K562 (cell line): ENCODE measurements around the gene FAM177B. TPM values are rescaled to one million over a fixed set of nuclear protein-coding genes. Genes with fewer than 3 reads are reported as not detected.

Source experiments
- ATF7 ChIP-seq: fragments of 450-650 bp; IDR thresholded peaks from 2 replicates; pipeline ENCODE4 v1.7.1; 2014; ENCODE audit warnings: mild to moderate bottlenecking, moderate library complexity
- EGR1 ChIP-seq: fragments of 450-650 bp; conservative IDR thresholded peaks from 2 replicates; pipeline ENCODE4 v1.6.1; 2017; ENCODE audit warnings: mild to moderate bottlenecking
- ETV6 ChIP-seq, 3 experiments: fragments of 150-350 bp in 1 of 3; sonication (generic) in 1 of 3; formaldehyde crosslinking in 1 of 3; IDR thresholded peaks; 2 replicates each; pipeline versions ENCODE4 v1.6.1 to v1.8.0; 2014 to 2022; ENCODE audit warnings: borderline replicate concordance in 2 of 3, low read depth in 2 of 3, antibody characterized with exemption in 1 of 3, low read length in 1 of 3, mild to moderate bottlenecking in 1 of 3, missing genetic modification reagents in 1 of 3
- KDM1A ChIP-seq, 2 experiments: fragments of 450-650 bp; IDR thresholded peaks; 2 replicates each; pipeline ENCODE4 v1.6.1; 2016; ENCODE audit warnings: mild to moderate bottlenecking in 2 of 2
- NCOA1 ChIP-seq: fragments of 450-650 bp; IDR thresholded peaks from 2 replicates; pipeline ENCODE4 v1.6.1; 2016; ENCODE audit warnings: low read depth
- NFATC3 ChIP-seq: fragments of 450-650 bp; IDR thresholded peaks from 2 replicates; pipeline ENCODE4 v1.6.1; 2017; ENCODE audit warnings: mild to moderate bottlenecking
- NRF1 ChIP-seq, 2 experiments: fragments of 450-650 bp; IDR thresholded peaks in 1 of 2; conservative IDR thresholded peaks in 1 of 2; 2 replicates each; pipeline ENCODE4 v1.6.1; 2014; ENCODE audit warnings: mild to moderate bottlenecking in 2 of 2
- PHB ChIP-seq: fragments of 250-450 bp; sonication (Bioruptor Pico); IDR thresholded peaks from 2 replicates; pipeline ENCODE4 v1.5.0; 2021
- PML ChIP-seq: IDR thresholded peaks from 2 replicates; pipeline ENCODE4 v1.6.1; 2012; ENCODE audit warnings: low read length, inconsistent platforms
- ZBTB1 ChIP-seq: sonication (generic); formaldehyde crosslinking; IDR thresholded peaks from 2 replicates; pipeline ENCODE4 v1.8.1; 2023; ENCODE audit warnings: missing genetic modification reagents, low read depth, mild to moderate bottlenecking, borderline replicate concordance
- ZNF384 ChIP-seq: IDR thresholded peaks from 2 replicates; pipeline ENCODE4 v1.6.1; 2012; ENCODE audit warnings: low read depth, low read length, improper control_type of control experiment
- ZNF766 ChIP-seq: fragments of 200-800 bp; sonication (Bioruptor generic); conservative IDR thresholded peaks from 2 replicates; pipeline ENCODE4 v1.6.1; 2016; ENCODE audit warnings: missing genetic modification characterization, missing compliant biosample characterization
- polyA plus RNA-seq, 8 experiments: library from polyadenylated mRNA; depleted of rRNA in 4 of 8; stranded (reverse) in 5 of 8; unstranded in 3 of 8; fragments of >200 nt; fragmentation: Nextera tagmentation in 2 of 8; fragmentation: Illumina TruSeq in 1 of 8; extraction: Ambion mirVana in 2 of 8; extraction: Trizol in 1 of 8; gene quantifications; 2 replicates each; pipeline versions ENCODE4 v1.2.1 to v1.2.3, GENCODE V29; 2011 to 2014; ENCODE audit warnings: inconsistent platforms in 1 of 8, missing spikeins in 1 of 8
- total RNA-seq, 7 experiments: library from RNA; depleted of rRNA in 6 of 7; stranded (reverse); fragments of >200 nt in 6 of 7; fragmentation: Illumina TruSeq in 2 of 7; extraction: Trizol in 2 of 7; gene quantifications; 2 replicates each; pipeline versions ENCODE4 v1.2.1 to v1.2.3, GENCODE V29; 2011 to 2021; ENCODE audit warnings: low replicate concordance in 1 of 7
- TF ChIP-seq, protein P1 (sequence below): fragments of 200-800 bp; sonication (Bioruptor generic); IDR thresholded peaks from 2 replicates; pipeline ENCODE4 v1.6.1; 2017; ENCODE audit warnings: missing genetic modification characterization, missing compliant biosample characterization
- TF ChIP-seq, protein P2 (sequence below): fragments of 450-650 bp; IDR thresholded peaks from 2 replicates; pipeline ENCODE4 v1.6.1; 2016; ENCODE audit warnings: mild to moderate bottlenecking
- TF ChIP-seq, protein P3 (sequence below): fragments of 450-650 bp; IDR thresholded peaks from 2 replicates; pipeline ENCODE4 v1.7.1; 2018; ENCODE audit warnings: mild to moderate bottlenecking, low read depth; ENCODE audit not compliant: partially characterized antibody
- TF ChIP-seq, protein P4 (sequence below), 2 experiments: fragments of 450-650 bp; IDR thresholded peaks; 2 replicates each; pipeline ENCODE4 v1.6.1; 2016
- TF ChIP-seq, protein P5 (sequence below): fragments of 250-450 bp; sonication (Bioruptor Pico); IDR thresholded peaks from 2 replicates; pipeline ENCODE4 v1.4.0; 2020; ENCODE audit warnings: mild to moderate bottlenecking

The FAM177B gene
- total and polyA plus RNA-seq, 9 of the 15 experiments (the other 6 are each of a cell fraction or from before 2014, with no cell fraction given), result not detected

DNA sequence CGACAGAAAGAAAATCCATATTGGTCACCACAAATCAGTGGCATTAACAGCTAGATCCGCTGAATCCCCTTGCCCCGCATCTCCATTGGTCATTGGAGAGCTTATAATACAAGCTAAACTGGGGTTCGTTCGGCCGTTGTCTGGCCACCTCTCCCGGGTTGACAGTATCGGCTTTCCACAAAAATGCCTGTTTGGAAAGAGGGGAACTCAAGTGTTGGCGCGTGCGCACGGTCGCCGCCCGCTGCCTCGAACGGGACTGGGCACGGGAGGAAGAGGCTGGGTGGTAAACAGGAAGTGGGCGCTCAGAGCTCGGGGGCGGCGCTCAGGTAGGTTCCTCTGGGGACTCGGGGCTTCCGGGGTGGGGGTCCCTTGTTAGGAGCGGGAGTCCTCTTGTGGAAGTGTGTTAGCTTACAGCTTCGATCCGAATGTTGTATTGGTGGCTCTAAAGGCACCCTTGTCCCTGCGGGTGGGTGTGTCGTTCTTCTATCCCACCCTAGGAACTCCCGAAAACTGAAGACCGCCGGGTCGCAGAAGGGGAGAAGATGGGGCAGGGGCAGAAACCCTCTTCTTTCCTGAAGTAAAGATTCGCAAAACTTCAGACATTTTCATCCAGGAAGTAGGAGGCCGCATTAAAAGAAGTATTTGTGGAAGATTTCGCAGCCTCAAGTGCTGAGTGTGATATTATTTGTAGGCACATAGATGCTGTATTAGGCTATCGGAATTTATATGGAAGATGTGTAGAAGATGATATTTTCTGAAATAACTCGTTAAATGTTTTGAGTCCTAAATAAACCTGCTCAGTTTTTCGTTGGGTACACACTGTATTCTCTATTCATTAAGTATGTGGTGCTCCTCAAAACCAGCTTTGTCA, 23.7 kb upstream of the FAM177B start (continued):
- TF ChIP-seq, protein P1, sequence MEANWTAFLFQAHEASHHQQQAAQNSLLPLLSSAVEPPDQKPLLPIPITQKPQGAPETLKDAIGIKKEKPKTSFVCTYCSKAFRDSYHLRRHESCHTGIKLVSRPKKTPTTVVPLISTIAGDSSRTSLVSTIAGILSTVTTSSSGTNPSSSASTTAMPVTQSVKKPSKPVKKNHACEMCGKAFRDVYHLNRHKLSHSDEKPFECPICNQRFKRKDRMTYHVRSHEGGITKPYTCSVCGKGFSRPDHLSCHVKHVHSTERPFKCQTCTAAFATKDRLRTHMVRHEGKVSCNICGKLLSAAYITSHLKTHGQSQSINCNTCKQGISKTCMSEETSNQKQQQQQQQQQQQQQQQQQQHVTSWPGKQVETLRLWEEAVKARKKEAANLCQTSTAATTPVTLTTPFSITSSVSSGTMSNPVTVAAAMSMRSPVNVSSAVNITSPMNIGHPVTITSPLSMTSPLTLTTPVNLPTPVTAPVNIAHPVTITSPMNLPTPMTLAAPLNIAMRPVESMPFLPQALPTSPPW, result peak; percentile 33; the same call in 1 of the 2 replicates
- TF ChIP-seq ATF7 (no peak), NRF1 (conservative IDR thresholded peaks at IDR 0.05 in 1 of 2, IDR thresholded peaks at IDR 0.05 in 1 of 2) (peak; percentile 95 to 96), ETV6 (IDR thresholded peaks at IDR 0.05; ENCODE audit: borderline replicate concordance in 1 of 2, low read depth in 2 of 2, low read length in 1 of 2) (no peak; a peak in 1 of 4 replicates), ETV6 (CRISPR knock-in tag; IDR thresholded peaks at IDR 0.05; ENCODE audit: borderline replicate concordance) (no peak), PML (peak; percentile 68), PHB (CRISPR knock-in tag) (no peak), ZBTB1 (CRISPR knock-in tag) (no peak; the same call in 1 of the 2 replicates), NCOA1 (peak; percentile 12; the same call in 1 of the 2 replicates), KDM1A (IDR thresholded peaks at IDR 0.05) (no peak), ZNF766 (CRISPR knock-in tag) (no peak), EGR1 (peak; percentile 87), NFATC3 (peak; percentile 15; the same call in 1 of the 2 replicates), ZNF384 (no peak; the same call in 1 of the 2 replicates)
- TF ChIP-seq, protein P2, sequence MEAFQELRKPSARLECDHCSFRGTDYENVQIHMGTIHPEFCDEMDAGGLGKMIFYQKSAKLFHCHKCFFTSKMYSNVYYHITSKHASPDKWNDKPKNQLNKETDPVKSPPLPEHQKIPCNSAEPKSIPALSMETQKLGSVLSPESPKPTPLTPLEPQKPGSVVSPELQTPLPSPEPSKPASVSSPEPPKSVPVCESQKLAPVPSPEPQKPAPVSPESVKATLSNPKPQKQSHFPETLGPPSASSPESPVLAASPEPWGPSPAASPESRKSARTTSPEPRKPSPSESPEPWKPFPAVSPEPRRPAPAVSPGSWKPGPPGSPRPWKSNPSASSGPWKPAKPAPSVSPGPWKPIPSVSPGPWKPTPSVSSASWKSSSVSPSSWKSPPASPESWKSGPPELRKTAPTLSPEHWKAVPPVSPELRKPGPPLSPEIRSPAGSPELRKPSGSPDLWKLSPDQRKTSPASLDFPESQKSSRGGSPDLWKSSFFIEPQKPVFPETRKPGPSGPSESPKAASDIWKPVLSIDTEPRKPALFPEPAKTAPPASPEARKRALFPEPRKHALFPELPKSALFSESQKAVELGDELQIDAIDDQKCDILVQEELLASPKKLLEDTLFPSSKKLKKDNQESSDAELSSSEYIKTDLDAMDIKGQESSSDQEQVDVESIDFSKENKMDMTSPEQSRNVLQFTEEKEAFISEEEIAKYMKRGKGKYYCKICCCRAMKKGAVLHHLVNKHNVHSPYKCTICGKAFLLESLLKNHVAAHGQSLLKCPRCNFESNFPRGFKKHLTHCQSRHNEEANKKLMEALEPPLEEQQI, result no peak
- TF ChIP-seq, protein P3, sequence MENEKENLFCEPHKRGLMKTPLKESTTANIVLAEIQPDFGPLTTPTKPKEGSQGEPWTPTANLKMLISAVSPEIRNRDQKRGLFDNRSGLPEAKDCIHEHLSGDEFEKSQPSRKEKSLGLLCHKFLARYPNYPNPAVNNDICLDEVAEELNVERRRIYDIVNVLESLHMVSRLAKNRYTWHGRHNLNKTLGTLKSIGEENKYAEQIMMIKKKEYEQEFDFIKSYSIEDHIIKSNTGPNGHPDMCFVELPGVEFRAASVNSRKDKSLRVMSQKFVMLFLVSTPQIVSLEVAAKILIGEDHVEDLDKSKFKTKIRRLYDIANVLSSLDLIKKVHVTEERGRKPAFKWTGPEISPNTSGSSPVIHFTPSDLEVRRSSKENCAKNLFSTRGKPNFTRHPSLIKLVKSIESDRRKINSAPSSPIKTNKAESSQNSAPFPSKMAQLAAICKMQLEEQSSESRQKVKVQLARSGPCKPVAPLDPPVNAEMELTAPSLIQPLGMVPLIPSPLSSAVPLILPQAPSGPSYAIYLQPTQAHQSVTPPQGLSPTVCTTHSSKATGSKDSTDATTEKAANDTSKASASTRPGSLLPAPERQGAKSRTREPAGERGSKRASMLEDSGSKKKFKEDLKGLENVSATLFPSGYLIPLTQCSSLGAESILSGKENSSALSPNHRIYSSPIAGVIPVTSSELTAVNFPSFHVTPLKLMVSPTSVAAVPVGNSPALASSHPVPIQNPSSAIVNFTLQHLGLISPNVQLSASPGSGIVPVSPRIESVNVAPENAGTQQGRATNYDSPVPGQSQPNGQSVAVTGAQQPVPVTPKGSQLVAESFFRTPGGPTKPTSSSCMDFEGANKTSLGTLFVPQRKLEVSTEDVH, result no peak
- TF ChIP-seq, protein P4, sequence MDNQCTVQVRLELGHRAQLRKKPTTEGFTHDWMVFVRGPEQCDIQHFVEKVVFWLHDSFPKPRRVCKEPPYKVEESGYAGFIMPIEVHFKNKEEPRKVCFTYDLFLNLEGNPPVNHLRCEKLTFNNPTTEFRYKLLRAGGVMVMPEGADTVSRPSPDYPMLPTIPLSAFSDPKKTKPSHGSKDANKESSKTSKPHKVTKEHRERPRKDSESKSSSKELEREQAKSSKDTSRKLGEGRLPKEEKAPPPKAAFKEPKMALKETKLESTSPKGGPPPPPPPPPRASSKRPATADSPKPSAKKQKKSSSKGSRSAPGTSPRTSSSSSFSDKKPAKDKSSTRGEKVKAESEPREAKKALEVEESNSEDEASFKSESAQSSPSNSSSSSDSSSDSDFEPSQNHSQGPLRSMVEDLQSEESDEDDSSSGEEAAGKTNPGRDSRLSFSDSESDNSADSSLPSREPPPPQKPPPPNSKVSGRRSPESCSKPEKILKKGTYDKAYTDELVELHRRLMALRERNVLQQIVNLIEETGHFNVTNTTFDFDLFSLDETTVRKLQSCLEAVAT (IDR thresholded peaks at IDR 0.05), result peak in 1 of 2 experiments; percentile 100; a peak in 2 of 4 replicates
- TF ChIP-seq, protein P5, sequence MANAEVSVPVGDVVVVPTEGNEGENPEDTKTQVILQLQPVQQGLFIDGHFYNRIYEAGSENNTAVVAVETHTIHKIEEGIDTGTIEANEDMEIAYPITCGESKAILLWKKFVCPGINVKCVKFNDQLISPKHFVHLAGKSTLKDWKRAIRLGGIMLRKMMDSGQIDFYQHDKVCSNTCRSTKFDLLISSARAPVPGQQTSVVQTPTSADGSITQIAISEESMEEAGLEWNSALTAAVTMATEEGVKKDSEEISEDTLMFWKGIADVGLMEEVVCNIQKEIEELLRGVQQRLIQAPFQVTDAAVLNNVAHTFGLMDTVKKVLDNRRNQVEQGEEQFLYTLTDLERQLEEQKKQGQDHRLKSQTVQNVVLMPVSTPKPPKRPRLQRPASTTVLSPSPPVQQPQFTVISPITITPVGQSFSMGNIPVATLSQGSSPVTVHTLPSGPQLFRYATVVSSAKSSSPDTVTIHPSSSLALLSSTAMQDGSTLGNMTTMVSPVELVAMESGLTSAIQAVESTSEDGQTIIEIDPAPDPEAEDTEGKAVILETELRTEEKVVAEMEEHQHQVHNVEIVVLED (CRISPR knock-in tag), result peak; percentile 26; the same call in 1 of the 2 replicates
